ENCODE data around the gene ATP9B.

DNA sequence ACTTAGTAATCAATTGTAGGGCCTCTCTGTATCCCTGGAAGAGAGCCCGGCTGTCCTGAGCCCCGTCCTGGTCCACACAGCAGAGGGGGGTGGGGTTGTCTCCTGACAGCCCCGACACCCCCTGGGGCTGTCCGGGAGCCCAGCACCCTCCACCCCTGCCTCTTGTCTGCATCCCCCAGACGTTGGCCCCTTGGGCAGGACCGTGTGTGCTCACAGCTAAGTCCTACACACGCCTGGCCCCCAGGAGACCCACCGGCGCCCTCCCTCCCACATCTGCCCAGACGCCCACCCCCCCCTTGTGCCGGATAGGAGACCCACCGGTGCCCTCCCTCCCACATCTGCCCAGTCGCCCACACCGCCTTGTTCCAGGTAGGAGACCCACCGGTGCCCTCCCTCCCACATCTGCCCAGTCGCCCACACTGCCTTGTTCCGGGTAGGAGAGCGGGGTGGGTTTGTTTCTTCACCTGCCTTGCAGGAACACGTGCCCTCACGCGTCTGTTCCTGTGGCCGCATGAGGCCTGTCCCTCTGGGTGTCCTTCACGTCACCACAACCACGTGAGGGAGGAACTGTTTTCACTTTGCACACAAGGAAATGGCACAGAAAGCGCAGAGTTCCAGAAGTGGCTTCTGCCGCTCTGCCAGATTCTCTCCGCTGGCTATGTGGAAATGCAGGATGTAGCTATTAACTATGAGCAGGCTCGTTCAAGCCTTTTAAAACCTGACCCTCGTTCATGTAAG, 265.5 kb downstream of the ATP9B start:
- TF ChIP-seq CTCF (IDR thresholded peaks at IDR 0.05 in 8 of 11, conservative IDR thresholded peaks at IDR 0.05 in 3 of 11) (no peak), POLR2A (IDR thresholded peaks at IDR 0.05) (no peak)

All from spleen (tissue), 7 donors.